SK-N-SH (cell line): Measurements from ENCODE around the gene SCAI. TPM values are rescaled to one million over a fixed set of nuclear protein-coding genes. Genes with fewer than 3 reads are reported as not detected.

Experiments
- CTCF ChIA-PET: fragments of 300-600, 350-600 bp; formaldehyde crosslinking; extraction: SDS; loops from one replicate; lab custom pipeline; 2021; lab: Yijun Ruan, JAX
- POLR2A ChIA-PET: fragments of 350-600 bp; sonication (Branson Sonifier 250); formaldehyde crosslinking; extraction: SDS; loops from one replicate; lab custom pipeline; 2020; ENCODE audit warnings: antibody characterized with exemption, inconsistent platforms; lab: Yijun Ruan, JAX
- DNase-seq: peaks from one replicate; pipeline ENCODE4 v3.0.0; 2012
- H2AFZ ChIP-seq: fragments of 200-600 bp; sonication (generic); 2 replicates; pipeline ENCODE4 v1.8.1; 2016; ENCODE audit warnings: antibody characterized with exemption, mild to moderate bottlenecking, low read depth
- H3F3A ChIP-seq: fragments of 200-600 bp; sonication (generic); replicated peaks from 2 replicates; pipeline ENCODE3; 2016; ENCODE audit warnings: antibody characterized with exemption, mild to moderate bottlenecking; ENCODE audit not compliant: insufficient read depth
- H3K27ac ChIP-seq, 2 experiments: fragments of 200-500 bp in 1 of 2; fragments of 200-600 bp in 1 of 2; sonication (Bioruptor generic) in 1 of 2; sonication (generic), shearing (Covaris generic) in 1 of 2; 2 replicates each; pipeline versions ENCODE4 v1.5.1 to v1.6.1; 2014 to 2016; ENCODE audit warnings: low read depth in 2 of 2, inconsistent platforms in 1 of 2, low read length in 1 of 2, mild to moderate bottlenecking in 1 of 2, mixed read lengths in 1 of 2
- H3K27me3 ChIP-seq: fragments of 200-600 bp; sonication (generic), shearing (Covaris generic); 2 replicates; pipeline ENCODE4 v1.6.1; 2016; ENCODE audit warnings: mixed run types; ENCODE audit not compliant: insufficient read depth
- H3K36me3 ChIP-seq, 2 experiments: fragments of 200-500 bp in 1 of 2; fragments of 200-600 bp in 1 of 2; sonication (Bioruptor generic) in 1 of 2; sonication (generic) in 1 of 2; replicated peaks in 1 of 2; 2 replicates each; pipeline versions ENCODE3 to v1.5.1; 2014 to 2016; ENCODE audit warnings: low read length in 1 of 2, mild to moderate bottlenecking in 1 of 2; ENCODE audit not compliant: insufficient read depth in 2 of 2, control insufficient read depth in 1 of 2
- H3K4me1 ChIP-seq, 2 experiments: fragments of 200-500 bp in 1 of 2; fragments of 200-600 bp in 1 of 2; sonication (Bioruptor generic) in 1 of 2; sonication (generic), shearing (Covaris generic) in 1 of 2; 2 replicates each; pipeline versions ENCODE4 v1.5.1 to v1.6.1; 2014 to 2016; ENCODE audit warnings: low read depth in 1 of 2, low read length in 1 of 2, mixed run types in 1 of 2; ENCODE audit not compliant: insufficient read depth in 2 of 2, control insufficient read depth in 1 of 2
- H3K4me2 ChIP-seq: fragments of 200-600 bp; sonication (generic), shearing (Covaris generic); 2 replicates; pipeline ENCODE4 v1.6.1; 2017; ENCODE audit warnings: mixed run types
- H3K4me3 ChIP-seq, 2 experiments: fragments of 200-500 bp in 1 of 2; fragments of 200-600 bp in 1 of 2; sonication (Bioruptor generic) in 1 of 2; sonication (generic), shearing (Covaris generic) in 1 of 2; 2 replicates each; pipeline versions ENCODE4 v1.5.1 to v1.8.1; 2014 to 2016; ENCODE audit warnings: low read depth in 2 of 2, inconsistent platforms in 1 of 2, low read length in 1 of 2, mild to moderate bottlenecking in 1 of 2, mixed read lengths in 1 of 2, moderate library complexity in 1 of 2
- H3K79me2 ChIP-seq: fragments of 200-600 bp; sonication (generic); 2 replicates; pipeline ENCODE4 v1.8.1; 2017; ENCODE audit warnings: mild to moderate bottlenecking; ENCODE audit not compliant: insufficient read depth
- H3K9ac ChIP-seq: fragments of 200-600 bp; sonication (generic); 2 replicates; pipeline ENCODE4 v1.6.1; 2017; ENCODE audit warnings: mixed run types
- H3K9me2 ChIP-seq: fragments of 200-600 bp; sonication (generic); 2 replicates; pipeline ENCODE4 v1.6.1; 2017; ENCODE audit warnings: mixed run types
- H3K9me3 ChIP-seq: fragments of 200-600 bp; sonication (generic); 2 replicates; pipeline ENCODE4 v1.6.1; 2017; ENCODE audit warnings: mixed run types, mild to moderate bottlenecking, moderate library complexity
- H4K20me1 ChIP-seq: fragments of 200-600 bp; sonication (generic); 2 replicates; pipeline ENCODE4 v1.6.1; 2017; ENCODE audit warnings: mild to moderate bottlenecking, mixed run types; ENCODE audit not compliant: insufficient read depth
- CTCF ChIP-seq: fragments of 200-600 bp; sonication (generic); IDR thresholded peaks from 2 replicates; pipeline ENCODE4 v1.6.1; 2017; ENCODE audit warnings: antibody characterized with exemption, mild to moderate bottlenecking, moderate library complexity
- ELF1 ChIP-seq: IDR thresholded peaks from 2 replicates; pipeline ENCODE4 v1.4.0; 2012
- EP300 ChIP-seq, 2 experiments: IDR thresholded peaks; 2 replicates each; pipeline versions ENCODE4 v1.4.0 to v1.6.1; 2012; ENCODE audit warnings: borderline replicate concordance in 1 of 2, low read depth in 1 of 2, low read length in 1 of 2
- FOSL2 ChIP-seq: IDR thresholded peaks from 2 replicates; pipeline ENCODE4 v1.4.0; 2012; ENCODE audit warnings: low read depth, mild to moderate bottlenecking, moderate library complexity, borderline replicate concordance
- FOXJ3 ChIP-seq: sonication (generic); formaldehyde crosslinking; IDR thresholded peaks from 2 replicates; pipeline ENCODE4 v1.5.1; 2020; ENCODE audit warnings: mild to moderate bottlenecking, missing genetic modification reagents
- NRF1 ChIP-seq: IDR thresholded peaks from 2 replicates; pipeline ENCODE4 v1.6.1; 2012; ENCODE audit warnings: low read depth, mild to moderate bottlenecking, low read length
- RCOR1 ChIP-seq: fragments of 150-350 bp; IDR thresholded peaks from 2 replicates; pipeline ENCODE4 v1.6.1; 2017; ENCODE audit warnings: antibody characterized with exemption, low read length
- REST ChIP-seq: IDR thresholded peaks from 2 replicates; pipeline ENCODE4 v1.6.1; 2012; ENCODE audit warnings: mild to moderate bottlenecking, low read depth, low read length, moderate library complexity
- WGBS: methylation state at CpG from one replicate; pipeline ENCODE4 v1.1.6; 2017; ENCODE audit warnings: low lambda C conversion rate; 5-methylcytosine and 5-hydroxymethylcytosine counted together
- polyA plus RNA-seq, 3 experiments: library from polyadenylated mRNA; depleted of rRNA; stranded (reverse); fragments of >200 nt; gene quantifications; 2 replicates each; pipeline ENCODE4 v1.2.3, GENCODE V29; 2012
- TF ChIP-seq, protein P1 (sequence below): IDR thresholded peaks from 2 replicates; pipeline ENCODE4 v1.4.0; 2012; ENCODE audit warnings: low read depth, borderline replicate concordance

SCAI gene
- polyA plus RNA-seq, 1 of the 3 experiments (the other 2 are of a cell fraction) = 0.85 TPM

DNA sequence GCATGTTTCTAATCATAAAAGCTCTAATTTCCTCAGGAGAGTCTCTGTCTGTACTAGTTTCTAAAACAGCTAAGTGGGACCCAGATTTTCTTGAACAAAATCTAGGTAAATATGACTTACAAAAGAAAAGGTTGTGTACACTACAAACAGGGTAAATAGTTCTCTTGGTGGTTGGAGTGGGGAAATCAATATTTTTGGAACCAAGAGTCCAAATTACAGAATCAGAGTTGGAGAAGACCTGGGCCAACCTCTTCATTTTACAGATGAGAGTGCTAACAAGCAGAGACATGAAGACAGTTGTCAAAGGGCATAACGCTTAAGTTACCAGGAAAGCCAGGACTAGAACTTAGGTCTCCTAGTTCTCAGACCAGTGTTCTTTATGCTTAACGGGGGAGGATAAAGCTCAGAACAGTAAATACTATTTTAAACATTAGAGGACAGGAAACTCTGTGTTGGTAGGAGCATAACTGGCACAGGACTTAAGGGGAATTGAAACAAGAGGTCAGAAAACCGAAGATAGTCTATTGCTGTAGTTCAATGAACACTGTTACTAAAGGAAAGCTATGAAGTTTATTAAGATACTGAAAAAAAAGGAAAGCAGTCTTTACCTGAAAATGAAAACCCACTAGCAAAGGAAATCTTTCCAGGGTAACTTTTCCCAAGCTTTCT, 193.1 kb downstream of the SCAI start (continued):
- TF ChIP-seq REST (no peak), FOXJ3 (CRISPR knock-in tag) (no peak), RCOR1 (no peak), CTCF (no peak), FOSL2 (no peak), ELF1 (no peak)

- DNase-seq = no peak
- ChIA-PET CTCF (interaction anchor here (1.1 to 2.0 kb wide), 2 partner anchors 194 to 394 kb away, joined by 3 to 8 read pairs; partner anchors contain the start of gene SCAI), POLR2A (no interaction called here)
- Histone ChIP-seq H3K79me2 (no peaks in the 10 kb centered on the region), H3K27me3 (no peaks in the 10 kb centered on the region), H2AFZ (no peak overlapping the region), H3K4me3 (no peak overlapping the region), H3K9me3 (no peaks in the 10 kb centered on the region), H4K20me1 (no peaks in the 10 kb centered on the region), H3K27ac (no peak overlapping the region), H3K36me3 (no peaks in the 10 kb centered on the region), H3F3A (no peaks in the 10 kb centered on the region), H3K9ac (no peak overlapping the region), H3K9me2 (no peaks in the 10 kb centered on the region), H3K4me2 (no peak overlapping the region), H3K4me1 (no peaks in the 10 kb centered on the region)
- TF ChIP-seq NRF1 (no peak), EP300 (IDR thresholded peaks at IDR 0.05; ENCODE audit: borderline replicate concordance in 1 of 2, low read depth in 1 of 2, low read length in 1 of 2) (no peak)
- TF ChIP-seq, protein P1, sequence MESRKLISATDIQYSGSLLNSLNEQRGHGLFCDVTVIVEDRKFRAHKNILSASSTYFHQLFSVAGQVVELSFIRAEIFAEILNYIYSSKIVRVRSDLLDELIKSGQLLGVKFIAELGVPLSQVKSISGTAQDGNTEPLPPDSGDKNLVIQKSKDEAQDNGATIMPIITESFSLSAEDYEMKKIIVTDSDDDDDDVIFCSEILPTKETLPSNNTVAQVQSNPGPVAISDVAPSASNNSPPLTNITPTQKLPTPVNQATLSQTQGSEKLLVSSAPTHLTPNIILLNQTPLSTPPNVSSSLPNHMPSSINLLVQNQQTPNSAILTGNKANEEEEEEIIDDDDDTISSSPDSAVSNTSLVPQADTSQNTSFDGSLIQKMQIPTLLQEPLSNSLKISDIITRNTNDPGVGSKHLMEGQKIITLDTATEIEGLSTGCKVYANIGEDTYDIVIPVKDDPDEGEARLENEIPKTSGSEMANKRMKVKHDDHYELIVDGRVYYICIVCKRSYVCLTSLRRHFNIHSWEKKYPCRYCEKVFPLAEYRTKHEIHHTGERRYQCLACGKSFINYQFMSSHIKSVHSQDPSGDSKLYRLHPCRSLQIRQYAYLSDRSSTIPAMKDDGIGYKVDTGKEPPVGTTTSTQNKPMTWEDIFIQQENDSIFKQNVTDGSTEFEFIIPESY = no peak
- 84% methylated on average over 2 of the region's 2 CpGs for WGBS
Observed at GRCh38 chr9:124949387-124949786, 193.9 kb downstream of the SCAI start.
